ENCODE results near the gene TPRG1L.
"Not testable (repeated sequence)": the region's sequence is repeated elsewhere in the genome, so short reads cannot be mapped to it uniquely, and the experiment has no call there.

The TPRG1L gene

DNA sequence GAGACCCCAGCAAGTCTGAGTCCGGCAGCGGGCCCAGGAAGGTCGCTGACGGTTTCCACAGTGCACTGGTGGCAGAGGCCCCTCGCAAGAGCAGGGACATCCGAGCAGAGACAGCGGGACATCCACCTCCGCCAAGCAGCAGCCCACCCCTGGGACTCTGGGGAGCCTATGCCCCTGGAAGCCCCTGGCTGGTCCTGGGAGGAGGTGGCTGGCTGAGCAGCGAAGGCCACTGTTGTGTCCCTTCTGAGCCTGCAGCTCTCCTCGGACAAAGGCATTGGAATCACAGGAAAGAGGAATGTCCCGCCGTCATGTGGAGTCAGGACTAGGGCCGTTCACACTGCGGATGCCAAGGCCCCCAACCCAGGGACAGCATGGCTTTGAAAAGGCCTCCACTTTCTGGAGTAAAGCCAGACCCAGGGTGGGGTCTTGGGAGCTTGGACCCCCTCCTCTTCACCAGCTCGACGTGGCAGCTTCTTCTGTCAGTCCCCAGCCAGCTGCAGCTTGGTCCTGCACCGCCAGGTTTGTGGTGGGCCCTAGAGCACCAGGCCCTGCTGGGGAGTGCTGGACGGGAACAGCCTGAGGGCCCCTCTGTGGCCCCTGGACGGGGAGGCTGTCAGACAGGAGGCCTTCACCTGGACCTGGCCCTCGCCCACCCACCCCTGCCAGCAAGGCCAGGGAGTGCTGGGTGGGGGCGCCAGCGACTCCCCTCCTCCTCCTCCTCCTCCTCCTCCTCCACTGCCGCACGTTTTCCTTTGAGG lies 14.9 kb upstream of the TPRG1L start:
- DNase-seq (ENCODE audit: low spot score) = no peak

GRCh38 chr1:3610527-3611169 lies 14.2 kb upstream of the TPRG1L start:
- no peak for DNase-seq (ENCODE audit: low spot score)

GRCh38 chr1:3611170-3612019 lies 13.4 kb upstream of the TPRG1L start, which contains the start of gene MEGF6:
Gene MEGF6 (minus strand): TSS chr1:3611508. CDS start chr1:3611268, 240 bp downstream.
- peak; percentile 99 for DNase-seq (ENCODE audit: low spot score)

DNA sequence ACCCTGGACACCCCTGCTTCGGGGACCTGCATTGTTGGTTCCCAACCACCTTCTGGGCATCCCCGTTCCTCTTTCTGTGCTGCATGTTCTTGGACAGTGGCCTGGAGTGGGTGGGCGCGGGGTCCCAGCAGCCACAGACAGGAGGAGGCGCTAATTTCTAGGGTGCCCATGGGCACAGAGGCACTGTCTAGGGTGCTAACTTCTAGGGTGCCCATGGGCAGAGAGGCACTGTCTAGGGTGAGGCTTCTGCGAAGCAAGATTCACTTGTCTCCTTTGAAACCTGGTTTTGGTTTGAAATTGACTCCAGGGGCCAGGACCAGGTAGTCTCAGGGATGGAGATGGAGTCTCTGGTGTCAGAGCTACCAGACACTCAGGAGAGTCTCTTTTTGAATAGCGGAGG lies 12.7 kb upstream of the TPRG1L start:
- no peak for DNase-seq (ENCODE audit: low spot score)

- peak; percentile 64 for DNase-seq (ENCODE audit: low spot score)
Observed at GRCh38 chr1:3614755-3615742, 9.8 kb upstream of the TPRG1L start.

GRCh38 chr1:3616861-3617260 lies 8.0 kb upstream of the TPRG1L start:
- DNase-seq (ENCODE audit: low spot score) = no peak

DNA sequence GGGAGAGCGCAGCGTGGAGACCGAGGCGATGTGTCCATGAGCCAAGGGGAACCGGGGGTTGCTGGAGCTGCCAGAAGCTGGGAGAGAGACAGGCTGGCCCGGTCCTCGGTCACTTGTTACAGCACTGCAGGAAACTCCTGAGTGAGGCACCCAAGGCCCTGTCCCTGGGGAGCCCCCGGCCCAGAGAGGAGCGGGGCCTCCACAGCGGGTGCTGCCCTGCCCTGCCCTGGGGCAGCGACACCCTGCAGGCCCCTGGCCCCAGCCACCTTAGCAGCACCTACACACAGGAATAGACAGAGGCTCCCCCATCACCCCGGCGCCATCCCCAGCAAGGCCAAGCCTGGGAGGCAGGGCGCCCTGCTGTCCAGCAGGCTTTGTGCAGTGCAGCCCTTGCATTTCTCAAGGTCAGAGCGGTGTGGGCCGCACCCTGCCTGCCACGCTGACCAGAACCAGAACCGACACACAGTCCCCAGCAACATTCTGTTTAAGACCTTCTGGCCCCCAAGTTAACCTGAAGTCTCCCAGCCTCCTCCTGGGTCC lies 6.9 kb upstream of the TPRG1L start:
- DNase-seq (ENCODE audit: low spot score) = no peak

DNA sequence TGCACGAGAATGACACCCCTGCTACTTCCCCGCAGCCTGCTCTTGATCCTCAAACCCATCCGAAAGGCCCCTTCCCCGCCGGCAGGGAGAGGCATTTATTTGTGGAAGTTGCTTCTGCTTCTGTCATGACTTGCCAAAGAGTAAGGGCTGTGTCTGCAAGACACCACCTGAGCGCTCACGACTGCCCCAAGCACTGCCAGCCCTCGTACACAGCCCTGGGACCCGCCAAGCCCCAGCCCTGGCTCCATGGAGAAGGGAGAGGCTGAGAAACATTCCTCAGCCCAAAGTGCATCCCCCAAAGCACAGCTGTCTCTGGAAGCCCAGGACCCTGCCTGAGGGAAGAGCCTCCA lies 6.3 kb upstream of the TPRG1L start:
- no peak for DNase-seq (ENCODE audit: low spot score)

- peak; percentile 77 for DNase-seq (ENCODE audit: low spot score)
Observed at GRCh38 chr1:3618881-3619671, 5.7 kb upstream of the TPRG1L start.

- DNase-seq (ENCODE audit: low spot score) = no peak
Observed at GRCh38 chr1:3620708-3621107, 4.1 kb upstream of the TPRG1L start.

DNA sequence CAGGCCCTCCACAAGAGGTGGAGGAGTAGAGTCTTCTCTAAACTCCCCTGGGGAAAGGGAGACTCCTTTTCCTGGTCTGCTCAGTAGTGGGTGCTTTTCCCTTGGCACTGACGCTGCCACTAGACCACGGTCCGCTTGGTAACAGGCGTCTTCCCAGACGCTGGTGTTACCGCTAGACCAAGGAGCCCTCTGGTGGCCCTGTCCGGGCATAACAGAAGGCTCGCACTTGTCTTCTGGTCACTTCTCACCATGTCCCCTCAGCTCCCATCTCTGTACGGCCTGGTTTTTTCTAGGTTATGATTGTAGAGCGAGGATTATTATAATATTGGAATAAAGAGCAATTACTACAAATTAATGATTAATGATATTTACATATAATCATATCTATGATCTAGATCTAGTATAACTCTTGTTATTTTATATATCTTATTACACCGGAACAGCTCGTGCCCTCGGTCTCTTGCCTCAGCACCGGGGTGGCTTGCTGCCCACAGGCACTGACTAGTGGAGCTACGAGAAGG lies 3.6 kb upstream of the TPRG1L start:
- DNase-seq (ENCODE audit: low spot score) = not testable (repeated sequence)

GRCh38 chr1:3622102-3622501 lies 2.7 kb upstream of the TPRG1L start:
- not testable (repeated sequence) for DNase-seq (ENCODE audit: low spot score)

GRCh38 chr1:3623441-3624199 lies 1.2 kb upstream of the TPRG1L start:
- DNase-seq (ENCODE audit: low spot score) = no peak

GRCh38 chr1:3625151-3625907 lies 514 bp downstream of the TPRG1L start:
- no peak for DNase-seq (ENCODE audit: low spot score)

DNA sequence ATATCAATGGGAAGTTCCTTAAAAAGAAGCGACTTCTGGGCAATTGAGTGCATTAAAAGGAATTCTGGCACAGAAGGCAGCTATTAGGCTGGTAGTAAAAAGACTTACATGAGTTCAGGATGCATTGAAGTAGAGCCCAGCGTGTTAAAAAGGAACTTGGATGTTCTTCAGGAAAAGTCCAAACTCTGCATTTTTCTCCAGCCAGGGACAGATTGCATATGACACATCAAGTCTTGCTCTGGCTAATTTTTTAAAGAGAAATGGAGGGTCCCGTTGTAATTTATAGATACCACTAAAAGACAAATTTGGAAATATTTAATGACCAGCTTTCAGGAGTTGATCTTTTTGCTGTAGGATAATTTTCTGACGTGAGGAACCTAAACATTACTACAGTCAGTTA lies 1.2 kb downstream of the TPRG1L start:
- DNase-seq (ENCODE audit: low spot score) = no peak

DNA sequence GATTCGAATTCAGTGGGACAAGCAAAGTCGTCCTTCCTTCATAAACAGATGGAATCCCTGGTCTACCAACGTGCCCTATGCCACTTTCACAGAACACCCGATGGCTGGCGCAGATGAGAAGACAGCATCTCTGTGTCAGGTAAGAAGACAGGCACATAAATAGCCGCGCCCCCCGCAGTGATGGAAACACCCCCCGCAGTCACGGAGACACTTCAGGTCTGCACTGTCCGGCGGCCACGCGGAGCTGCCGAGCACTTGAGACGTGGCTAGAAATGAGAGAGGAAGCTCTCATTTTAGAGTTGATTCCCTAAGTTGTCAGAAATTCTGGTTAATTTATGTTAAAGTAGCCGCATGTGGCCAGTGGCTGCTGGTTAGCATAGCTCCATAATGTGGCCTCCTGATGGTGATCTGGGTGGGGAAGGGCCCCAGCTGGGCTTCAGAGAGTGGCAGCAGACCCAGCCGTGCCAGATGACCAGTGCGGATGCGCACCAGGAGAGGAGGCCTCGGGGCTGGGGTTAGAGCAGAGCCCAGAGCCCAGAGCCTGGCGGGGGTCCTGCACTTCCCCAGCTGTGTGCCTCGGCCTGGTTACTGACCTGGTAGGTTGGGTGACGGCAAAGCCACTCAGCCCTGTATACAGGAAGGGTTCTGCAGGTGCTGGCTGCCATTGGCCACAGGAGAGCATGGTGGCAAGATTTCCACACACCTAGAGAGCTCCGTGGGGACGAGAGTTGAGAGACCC lies 2.9 kb downstream of the TPRG1L start:
- DNase-seq (ENCODE audit: low spot score) = no peak

DNA sequence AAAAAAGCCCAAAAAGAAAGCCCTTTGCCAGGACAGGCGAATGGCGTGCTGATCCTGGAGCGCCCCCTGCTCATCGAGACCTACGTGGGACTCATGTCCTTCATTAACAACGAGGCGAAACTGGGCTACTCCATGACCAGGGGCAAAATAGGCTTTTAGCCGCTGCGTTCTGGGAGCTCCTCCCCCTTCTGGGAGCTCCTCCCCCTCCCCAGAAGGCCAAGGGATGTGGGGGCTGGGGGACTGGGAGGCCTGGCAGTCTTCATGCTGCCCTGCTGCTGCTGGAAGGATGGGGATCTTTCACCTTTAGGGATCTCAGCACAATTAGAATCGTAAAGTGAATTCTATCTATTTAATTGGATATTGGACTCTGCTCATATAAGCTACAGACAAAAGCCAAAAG lies 3.6 kb downstream of the TPRG1L start:
- DNase-seq (ENCODE audit: low spot score) = no peak

DNA sequence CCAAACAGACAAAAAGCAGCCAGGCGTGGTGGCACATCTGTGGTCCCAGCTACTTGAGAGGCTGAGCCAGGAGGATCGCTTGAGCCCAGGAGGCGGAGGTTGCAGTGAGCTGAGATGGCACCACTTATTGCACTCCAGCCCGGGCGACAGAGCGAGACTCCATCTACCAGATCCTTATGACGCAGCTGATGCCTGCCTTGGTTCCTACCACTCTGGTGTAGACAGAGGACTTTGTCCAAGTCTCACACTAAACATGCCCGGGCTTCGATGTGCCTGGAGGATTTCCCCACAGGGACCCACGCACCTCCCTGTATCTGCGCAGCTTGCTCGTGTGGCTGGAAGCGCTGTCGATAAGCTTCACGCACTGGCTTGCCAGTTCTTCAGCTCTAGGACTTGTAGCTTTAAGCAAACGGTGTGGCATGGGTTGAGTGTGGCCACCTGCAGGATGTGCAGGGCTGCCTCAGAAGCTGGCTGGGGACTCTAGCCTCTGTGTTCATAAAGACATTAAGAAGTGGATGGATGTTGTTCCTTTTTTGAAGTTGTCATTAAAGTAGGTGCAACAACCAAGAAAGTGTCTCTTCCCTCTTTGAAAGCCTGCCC lies 4.8 kb downstream of the TPRG1L start:
- no peak for DNase-seq (ENCODE audit: low spot score)

Measured in iPS-NIHi11 (cell line).